ENCODE results near the gene RAMACL.

Gene RAMACL

DNA sequence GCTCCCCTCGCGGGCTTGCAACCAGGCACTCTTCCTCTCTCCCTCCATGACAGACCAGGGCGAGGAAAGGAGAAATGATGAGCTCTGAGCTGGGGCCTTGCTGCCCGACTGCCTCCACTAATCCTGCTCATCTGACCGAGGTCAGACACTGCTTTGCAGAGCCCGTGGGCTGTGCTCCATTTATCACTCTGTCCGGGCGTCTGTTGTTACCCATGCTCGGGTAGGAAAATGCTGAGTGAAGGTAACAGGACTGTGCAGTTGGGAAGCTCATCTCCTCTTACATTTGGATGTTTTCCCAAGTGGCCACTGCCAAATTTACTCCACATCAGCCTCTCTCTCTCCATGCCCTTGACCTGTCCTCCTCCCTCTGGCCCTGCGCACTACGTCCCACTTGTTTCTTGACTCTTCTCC, 26.0 kb upstream of the RAMACL start:
- TF ChIP-seq CTCF (IDR thresholded peaks at IDR 0.05; ENCODE audit: control insufficient read depth, insufficient read depth, low read depth, low read length, missing control alignments) = no peak
- DNase-seq (ENCODE audit: low read depth) = no peak
- no peak overlapping the region for H3K4me3 ChIP-seq (ENCODE audit: control insufficient read depth, low read depth, low read length)

- no peak overlapping the region for H3K4me3 ChIP-seq (ENCODE audit: control insufficient read depth, low read depth, low read length)
- DNase-seq (ENCODE audit: low read depth) = no peak
- no peak for TF ChIP-seq CTCF (IDR thresholded peaks at IDR 0.05; ENCODE audit: control insufficient read depth, insufficient read depth, low read depth, low read length, missing control alignments)
Observed at GRCh38 chr6:166611631-166612030, 25.2 kb upstream of the RAMACL start.

DNA sequence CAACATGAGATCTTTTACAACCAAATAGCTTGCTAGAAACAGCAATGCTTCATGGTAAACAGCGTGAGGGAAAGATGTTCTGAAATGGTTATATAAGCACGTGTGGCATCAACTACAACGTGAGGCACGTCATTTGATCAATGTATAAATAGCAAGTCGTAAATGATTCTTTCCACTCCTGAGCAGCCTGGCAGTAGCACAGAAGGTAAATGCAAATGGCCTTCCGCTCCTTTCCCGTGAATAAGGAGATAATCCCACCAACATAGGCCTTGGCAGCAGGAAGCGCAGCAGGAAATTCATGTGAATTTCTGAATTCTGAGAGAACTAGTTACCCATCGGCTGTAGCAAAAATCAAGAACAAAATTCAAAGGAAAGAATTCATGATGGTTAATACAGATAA, 23.6 kb upstream of the RAMACL start:
- no peak for TF ChIP-seq CTCF (IDR thresholded peaks at IDR 0.05; ENCODE audit: control insufficient read depth, insufficient read depth, low read depth, low read length, missing control alignments)
- no peak overlapping the region for H3K4me3 ChIP-seq (ENCODE audit: control insufficient read depth, low read depth, low read length)
- no peak for DNase-seq (ENCODE audit: low read depth)

DNA sequence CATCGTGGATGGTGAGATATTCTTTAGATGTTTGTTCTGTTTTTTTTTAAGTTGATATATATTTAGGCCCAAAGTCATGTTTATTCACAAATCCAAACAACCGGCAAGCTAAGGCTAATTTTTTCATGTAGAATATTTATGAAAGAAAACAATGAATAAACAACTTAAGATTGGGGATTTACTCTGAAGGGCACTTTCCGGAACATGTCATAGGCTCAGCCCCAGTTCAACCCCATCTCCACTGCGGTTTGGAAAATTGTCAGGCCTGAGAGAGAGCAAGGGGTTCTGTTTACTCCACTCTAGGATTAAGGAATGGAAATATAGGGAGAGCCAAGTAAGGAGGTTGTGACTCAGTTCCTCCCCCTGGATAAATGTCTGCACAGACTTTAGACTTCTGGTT, 22.3 kb upstream of the RAMACL start:
- TF ChIP-seq CTCF (IDR thresholded peaks at IDR 0.05; ENCODE audit: control insufficient read depth, insufficient read depth, low read depth, low read length, missing control alignments) = no peak
- DNase-seq (ENCODE audit: low read depth) = no peak
- H3K4me3 ChIP-seq (ENCODE audit: control insufficient read depth, low read depth, low read length) = no peak overlapping the region

GRCh38 chr6:166605752-166606151, 19.3 kb upstream of the RAMACL start:
- H3K4me3 ChIP-seq (ENCODE audit: control insufficient read depth, low read depth, low read length) = no peak overlapping the region
- DNase-seq (ENCODE audit: low read depth) = no peak
- TF ChIP-seq CTCF (IDR thresholded peaks at IDR 0.05; ENCODE audit: control insufficient read depth, insufficient read depth, low read depth, low read length, missing control alignments) = no peak

GRCh38 chr6:166604911-166605310, 18.4 kb upstream of the RAMACL start:
- DNase-seq (ENCODE audit: low read depth) = no peak
- no peak overlapping the region for H3K4me3 ChIP-seq (ENCODE audit: control insufficient read depth, low read depth, low read length)
- no peak for TF ChIP-seq CTCF (IDR thresholded peaks at IDR 0.05; ENCODE audit: control insufficient read depth, insufficient read depth, low read depth, low read length, missing control alignments)

GRCh38 chr6:166604328-166604727, 17.9 kb upstream of the RAMACL start:
- no peak for DNase-seq (ENCODE audit: low read depth)
- no peak overlapping the region for H3K4me3 ChIP-seq (ENCODE audit: control insufficient read depth, low read depth, low read length)
- TF ChIP-seq CTCF (IDR thresholded peaks at IDR 0.05; ENCODE audit: control insufficient read depth, insufficient read depth, low read depth, low read length, missing control alignments) = no peak

Data from AG09309 (cell line).